ENCODE measurements around the gene PPFIBP2.
"Not testable (repeated sequence)": the region's sequence is repeated elsewhere in the genome, so short reads cannot be mapped to it uniquely, and the experiment has no call there.

Gene PPFIBP2

GRCh38 chr11:7516475-7516874 is 2.7 kb downstream of the PPFIBP2 start:
- no peak overlapping the region for H3K4me3 ChIP-seq (replicated peaks; ENCODE audit: low read depth, low read length)
- TF ChIP-seq CTCF (IDR thresholded peaks at IDR 0.05; ENCODE audit: low read depth, low read length, missing control alignments) = no peak
- DNase-seq (ENCODE audit: extremely low read depth, low read depth) = no peak

DNA sequence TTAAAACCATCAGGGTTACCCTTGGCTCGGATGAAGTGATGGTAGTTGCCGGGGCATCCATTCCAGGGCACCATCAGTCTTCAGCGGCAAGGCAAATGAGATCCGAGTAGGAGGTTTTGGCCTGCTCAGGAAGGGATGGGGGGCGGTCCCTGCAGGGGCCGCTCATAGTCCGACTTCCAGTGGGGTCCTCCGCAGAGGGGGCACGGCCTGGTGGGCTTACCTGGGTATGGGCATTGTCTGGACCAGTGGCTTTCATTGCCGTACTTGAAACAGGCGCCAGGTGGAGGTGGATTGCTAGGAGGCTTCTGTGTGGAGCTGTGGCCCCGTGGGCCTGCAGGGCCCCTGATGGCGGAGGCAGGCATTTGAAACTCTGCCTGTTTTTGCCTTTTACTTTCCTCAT is 3.9 kb downstream of the PPFIBP2 start:
- DNase-seq (ENCODE audit: extremely low read depth, low read depth); H3K4me3 ChIP-seq (replicated peaks; ENCODE audit: low read depth, low read length): not testable (repeated sequence)

GRCh38 chr11:7518811-7519562 is 5.2 kb downstream of the PPFIBP2 start:
- no peak for DNase-seq (ENCODE audit: extremely low read depth, low read depth)
- no peak overlapping the region for H3K4me3 ChIP-seq (replicated peaks; ENCODE audit: low read depth, low read length)
- TF ChIP-seq CTCF (IDR thresholded peaks at IDR 0.05; ENCODE audit: low read depth, low read length, missing control alignments) = no peak

DNA sequence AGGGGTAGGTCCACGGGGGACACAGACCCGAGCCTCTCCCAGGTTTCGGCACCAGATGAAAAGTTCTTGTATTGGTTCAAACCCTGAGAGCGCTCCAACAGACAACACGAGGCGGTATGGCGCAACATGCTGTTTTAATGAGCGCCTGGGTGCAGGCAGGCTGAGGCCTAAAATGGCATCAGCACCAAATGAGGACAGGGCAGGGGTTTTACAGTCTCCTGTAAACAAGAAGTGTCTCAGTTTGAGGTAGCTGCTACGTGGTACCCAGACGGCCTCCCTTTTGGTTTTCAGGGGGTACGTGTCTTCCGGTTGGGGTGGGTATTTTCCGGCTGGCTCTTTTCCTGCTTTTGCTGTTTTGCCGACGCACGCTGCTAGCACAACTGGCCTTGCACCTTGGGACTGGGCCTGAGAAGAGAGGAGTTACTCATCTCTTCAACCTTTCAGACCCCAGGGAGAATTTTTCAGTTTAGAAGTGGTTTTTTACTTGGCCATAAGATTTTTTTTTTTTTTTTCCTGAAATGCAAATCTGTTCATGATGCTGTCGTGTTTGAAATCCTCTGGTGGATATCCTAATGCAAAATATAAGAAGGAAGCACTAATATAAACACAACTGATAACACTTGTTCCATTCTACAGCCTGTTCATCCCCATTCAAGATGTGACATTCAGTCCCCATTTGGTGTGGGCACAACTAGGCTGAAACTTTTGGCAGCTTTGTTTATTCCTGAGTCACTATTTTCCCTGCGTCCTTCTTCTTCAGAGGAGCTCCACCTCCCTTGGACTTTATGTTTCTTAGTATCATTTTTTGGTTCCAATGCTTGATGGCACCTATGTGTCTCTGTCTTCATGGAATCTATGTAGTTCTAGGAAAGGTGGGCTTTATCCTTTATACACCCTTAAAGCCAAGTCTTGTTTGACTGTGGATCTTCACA is 6.5 kb downstream of the PPFIBP2 start:
- no peak for TF ChIP-seq CTCF (IDR thresholded peaks at IDR 0.05; ENCODE audit: low read depth, low read length, missing control alignments)
- no peak overlapping the region for H3K4me3 ChIP-seq (replicated peaks; ENCODE audit: low read depth, low read length)
- no peak for DNase-seq (ENCODE audit: extremely low read depth, low read depth)

GRCh38 chr11:7520981-7521487 is 7.2 kb downstream of the PPFIBP2 start:
- H3K4me3 ChIP-seq (replicated peaks; ENCODE audit: low read depth, low read length) = no peak overlapping the region
- DNase-seq (ENCODE audit: extremely low read depth, low read depth) = no peak
- no peak for TF ChIP-seq CTCF (IDR thresholded peaks at IDR 0.05; ENCODE audit: low read depth, low read length, missing control alignments)

GRCh38 chr11:7522121-7522520 is 8.3 kb downstream of the PPFIBP2 start:
- no peak for DNase-seq (ENCODE audit: extremely low read depth, low read depth)
- H3K4me3 ChIP-seq (replicated peaks; ENCODE audit: low read depth, low read length) = no peak overlapping the region
- TF ChIP-seq CTCF (IDR thresholded peaks at IDR 0.05; ENCODE audit: low read depth, low read length, missing control alignments) = no peak

GRCh38 chr11:7522546-7522945 is 8.7 kb downstream of the PPFIBP2 start:
- no peak for TF ChIP-seq CTCF (IDR thresholded peaks at IDR 0.05; ENCODE audit: low read depth, low read length, missing control alignments)

More at GRCh38 chr11:7522546-7522945, 8.7 kb downstream of the PPFIBP2 start:
- H3K4me3 ChIP-seq (replicated peaks; ENCODE audit: low read depth, low read length) = no peak overlapping the region
- no peak for DNase-seq (ENCODE audit: extremely low read depth, low read depth)

Measured in HFF-Myc (cell line).